H54 (cell line): Measurements from ENCODE around the gene KIZ.
A peak's percentile ranks its signal among the peaks of the same experiment; 100 is the strongest.

Experiments used
- DNase-seq: peaks from one replicate; pipeline ENCODE4 v3.0.0; 2011; ENCODE audit warnings: low spot score, mixed read lengths; ENCODE audit not compliant: insufficient read length
- FAIRE-seq: peaks from 3 replicates; lab custom pipeline; 2011; peaks lifted over from hg19 to GRCh38; lab: Jason Lieb, UNC
- POLR2A ChIP-seq: IDR thresholded peaks from 2 replicates; pipeline ENCODE4 v1.6.1; 2011; ENCODE audit warnings: low read depth, mild to moderate bottlenecking, low read length

KIZ gene

DNA sequence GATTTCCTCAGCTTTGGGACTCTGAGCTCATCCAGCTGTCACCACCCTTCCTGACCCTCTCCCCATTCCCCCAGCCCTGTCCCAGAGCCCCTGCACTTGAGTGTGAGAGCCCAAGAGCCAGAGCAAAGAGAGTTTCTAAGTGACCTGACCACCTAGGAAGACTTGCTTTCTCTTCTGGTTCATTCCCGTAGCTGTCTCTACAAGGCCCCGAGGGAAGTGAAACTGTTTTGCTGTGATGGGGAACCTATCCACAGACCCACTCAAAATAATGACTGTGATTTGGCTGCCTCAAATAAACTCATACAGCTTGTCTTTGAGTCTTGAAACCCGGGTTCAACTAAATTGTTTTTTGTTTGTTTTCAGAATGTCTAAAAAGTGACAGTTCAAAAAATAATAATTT, 102.6 kb downstream of the KIZ start:
- TF ChIP-seq POLR2A, result no peak
- FAIRE-seq, result no peak
- DNase-seq, result no peak

DNA sequence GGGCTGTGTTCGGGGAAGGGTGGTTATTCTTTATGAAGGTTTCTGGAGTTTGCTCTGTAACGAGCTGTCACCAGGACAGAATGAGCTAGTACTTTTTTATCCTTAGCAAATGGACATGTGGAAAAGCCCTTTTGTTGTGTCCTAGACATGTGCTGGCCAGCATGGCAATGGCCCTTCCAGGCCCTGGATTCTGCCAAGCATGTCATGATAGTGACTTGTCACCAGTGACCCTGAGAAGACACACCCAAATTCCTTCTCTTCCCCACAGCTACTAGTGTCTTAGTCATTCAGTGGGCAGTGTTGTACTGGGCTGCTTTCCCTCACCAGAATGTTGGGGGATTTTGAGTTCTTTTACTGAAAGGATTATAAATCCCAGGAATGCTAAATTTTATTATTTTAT, 103.3 kb downstream of the KIZ start:
- FAIRE-seq (no peak), DNase-seq (peak; percentile 26)
- no peak for TF ChIP-seq POLR2A

DNA sequence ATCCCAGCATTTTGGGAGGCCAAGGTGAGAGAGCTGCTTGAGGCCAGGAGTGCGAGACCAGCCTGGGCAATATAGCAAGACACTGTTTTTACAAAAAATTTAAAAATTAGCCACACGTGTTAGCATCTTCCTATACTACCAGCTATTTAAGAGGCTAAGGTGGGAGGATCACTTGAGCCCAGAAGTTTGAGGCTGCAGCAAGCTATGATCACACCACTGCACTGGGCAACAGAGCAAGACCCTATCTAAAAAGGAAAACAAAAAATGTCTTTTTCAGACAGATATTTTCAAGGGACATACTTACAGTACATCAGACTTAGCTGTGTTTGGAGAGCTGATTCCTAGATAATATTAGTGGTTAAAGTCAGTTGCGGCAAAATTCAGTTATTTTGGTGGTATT, 104.3 kb downstream of the KIZ start:
- TF ChIP-seq POLR2A, result no peak
- DNase-seq (no peak), FAIRE-seq (no peak)

DNA sequence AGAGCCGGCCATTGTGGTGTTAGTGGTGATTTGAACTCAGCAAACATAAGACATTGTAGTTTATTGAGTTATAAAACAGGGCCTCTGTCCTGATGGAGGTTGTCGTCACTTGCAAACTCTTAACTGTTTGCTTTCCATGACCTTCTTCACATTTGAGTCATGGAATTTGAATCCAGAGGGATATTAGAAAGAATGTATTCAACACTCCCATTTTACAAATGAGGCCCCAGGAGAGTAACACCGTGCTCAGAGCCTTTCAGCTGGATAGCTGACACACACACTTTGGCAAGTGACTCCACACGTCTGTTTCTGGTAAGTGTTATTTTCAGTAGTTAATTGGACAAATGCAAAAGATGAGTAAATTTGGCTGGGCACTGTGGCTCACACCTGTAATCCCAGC, 104.8 kb downstream of the KIZ start:
- no peak for TF ChIP-seq POLR2A
- FAIRE-seq (no peak), DNase-seq (no peak)

DNA sequence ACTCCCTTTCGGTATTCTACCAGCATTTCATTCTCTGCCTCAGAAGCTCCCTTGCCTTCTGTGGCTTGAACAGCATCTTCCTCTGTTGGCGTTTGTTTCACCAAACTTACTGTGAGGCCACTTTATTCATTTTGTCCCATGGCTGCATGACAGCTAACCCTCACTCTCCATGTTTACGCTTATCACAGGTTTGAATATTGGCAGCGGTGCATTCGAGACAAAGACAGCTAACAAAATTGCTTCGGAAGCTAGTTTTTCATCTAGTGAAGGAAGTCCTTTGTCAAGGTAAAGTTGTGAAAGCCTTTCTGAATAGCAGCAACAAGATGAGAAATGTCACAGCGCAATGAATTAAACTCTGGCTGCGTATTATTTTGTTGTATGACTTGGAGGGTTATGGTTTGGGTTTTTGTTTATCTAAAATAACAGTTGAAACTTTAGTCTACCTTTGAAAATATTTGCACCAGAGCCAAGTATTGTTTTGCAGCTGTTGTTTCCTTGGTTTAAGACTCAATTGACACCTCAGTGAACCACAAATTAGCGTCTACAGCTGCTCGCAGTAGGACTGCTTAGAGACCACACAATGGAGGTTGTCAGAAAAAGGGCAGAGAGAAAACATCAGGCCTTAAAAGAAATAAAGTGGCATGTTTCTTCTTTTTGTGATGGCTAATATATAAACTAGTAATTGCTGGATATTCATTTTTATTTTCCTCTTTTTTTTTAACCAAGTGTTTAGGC, 106.8 kb downstream of the KIZ start:
- no peak for DNase-seq
- no peak for FAIRE-seq
- TF ChIP-seq POLR2A, result no peak

DNA sequence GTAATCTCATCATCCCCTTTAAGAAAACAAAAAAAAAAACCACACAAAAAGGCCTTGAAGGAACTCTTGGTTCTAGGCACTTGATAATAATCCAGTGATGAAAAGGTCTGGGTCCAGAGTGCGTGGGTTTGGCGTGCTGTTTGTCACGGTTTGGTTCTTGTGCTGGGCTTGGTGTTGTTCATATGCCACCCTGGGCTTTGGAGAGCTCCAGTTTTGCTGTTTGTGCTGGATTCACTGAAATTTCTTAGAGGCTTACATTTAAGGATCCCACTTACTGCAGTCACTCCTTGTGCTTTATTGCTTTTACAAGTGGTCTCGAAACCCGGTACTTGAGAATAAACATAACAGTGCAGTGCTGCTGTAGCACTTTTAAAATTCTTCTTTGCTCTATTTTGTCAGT, 108.4 kb downstream of the KIZ start:
- no peak for DNase-seq
- FAIRE-seq, result no peak
- no peak for TF ChIP-seq POLR2A

DNA sequence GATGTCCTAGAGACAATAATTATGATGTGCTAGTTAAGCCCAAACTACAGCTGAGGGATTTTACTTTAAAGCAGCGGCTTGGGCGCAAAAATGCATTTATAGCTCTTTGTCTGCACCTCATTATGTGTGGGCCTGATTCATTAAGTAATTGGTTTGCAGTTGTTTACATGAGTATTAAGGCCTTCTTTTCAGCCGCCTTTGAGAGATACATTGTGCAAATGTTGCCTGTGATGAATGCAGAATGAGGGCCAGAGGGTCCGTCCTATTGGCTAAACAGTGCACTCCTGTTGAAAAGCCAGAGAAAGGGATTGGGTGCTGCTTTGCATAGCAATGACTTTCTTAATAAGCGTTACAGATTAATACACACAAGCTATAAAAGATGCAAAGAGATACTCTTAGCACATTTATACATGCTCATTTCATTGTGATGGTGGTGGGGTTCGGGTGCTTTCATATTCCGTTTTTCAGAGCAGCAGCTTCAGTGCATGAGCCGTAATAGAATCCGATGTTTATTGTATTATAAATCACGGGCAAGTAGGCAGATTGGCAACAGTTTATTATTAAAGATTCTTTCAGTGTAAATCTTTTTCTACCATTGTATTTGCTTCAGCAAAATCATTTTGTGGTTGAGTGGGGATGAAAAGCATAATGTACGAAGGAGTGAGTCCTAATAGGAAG, 109.1 kb downstream of the KIZ start:
- TF ChIP-seq POLR2A, result no peak
- FAIRE-seq (no peak), DNase-seq (no peak)

DNA sequence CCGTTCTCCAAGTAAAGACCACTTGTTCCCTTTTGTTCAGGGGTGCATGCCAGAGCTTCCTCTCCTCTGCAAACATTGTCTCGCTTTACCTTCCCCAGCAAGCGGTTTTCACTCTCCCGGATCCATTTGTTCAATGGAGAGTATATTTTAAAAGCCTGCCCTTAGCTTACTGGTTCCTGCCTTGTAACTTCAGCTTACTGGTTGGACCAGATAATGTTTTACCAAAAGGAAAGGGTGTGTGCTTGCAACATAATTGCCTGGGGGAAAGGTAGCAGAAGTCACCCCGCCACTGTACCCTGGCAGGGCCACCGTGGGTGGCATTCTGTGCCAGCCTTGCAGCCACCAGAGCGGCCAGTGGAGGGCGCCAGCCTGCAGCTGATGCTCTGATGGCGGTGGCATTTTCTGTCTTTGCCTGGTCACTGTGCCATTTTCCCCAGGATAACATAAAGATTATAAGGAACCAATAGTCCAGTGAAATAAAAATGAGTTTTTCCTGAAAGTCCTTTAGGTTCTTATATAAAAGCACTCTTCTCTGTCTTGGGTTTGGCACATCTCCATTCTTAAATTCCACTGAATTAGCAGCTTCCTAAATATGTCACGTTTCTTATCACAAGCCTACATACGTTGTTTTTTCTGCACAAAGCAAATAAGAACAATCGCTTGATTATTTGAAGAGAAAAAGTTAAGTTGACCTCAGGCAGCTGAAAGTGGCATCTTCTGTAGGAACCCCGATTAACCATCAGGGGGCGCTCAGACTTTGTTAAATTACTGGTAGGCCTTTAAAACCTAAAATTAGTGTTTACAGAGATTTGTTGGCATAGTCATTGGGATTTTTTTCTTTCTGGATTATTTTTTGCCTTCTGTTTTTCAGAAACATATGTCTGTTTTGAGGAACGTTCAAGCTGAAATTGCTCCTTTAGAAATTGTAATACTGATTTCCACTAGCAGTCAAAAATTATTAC, 109.9 kb downstream of the KIZ start:
- DNase-seq (peak; percentile 34), FAIRE-seq (no peak)
- TF ChIP-seq POLR2A, result no peak

DNA sequence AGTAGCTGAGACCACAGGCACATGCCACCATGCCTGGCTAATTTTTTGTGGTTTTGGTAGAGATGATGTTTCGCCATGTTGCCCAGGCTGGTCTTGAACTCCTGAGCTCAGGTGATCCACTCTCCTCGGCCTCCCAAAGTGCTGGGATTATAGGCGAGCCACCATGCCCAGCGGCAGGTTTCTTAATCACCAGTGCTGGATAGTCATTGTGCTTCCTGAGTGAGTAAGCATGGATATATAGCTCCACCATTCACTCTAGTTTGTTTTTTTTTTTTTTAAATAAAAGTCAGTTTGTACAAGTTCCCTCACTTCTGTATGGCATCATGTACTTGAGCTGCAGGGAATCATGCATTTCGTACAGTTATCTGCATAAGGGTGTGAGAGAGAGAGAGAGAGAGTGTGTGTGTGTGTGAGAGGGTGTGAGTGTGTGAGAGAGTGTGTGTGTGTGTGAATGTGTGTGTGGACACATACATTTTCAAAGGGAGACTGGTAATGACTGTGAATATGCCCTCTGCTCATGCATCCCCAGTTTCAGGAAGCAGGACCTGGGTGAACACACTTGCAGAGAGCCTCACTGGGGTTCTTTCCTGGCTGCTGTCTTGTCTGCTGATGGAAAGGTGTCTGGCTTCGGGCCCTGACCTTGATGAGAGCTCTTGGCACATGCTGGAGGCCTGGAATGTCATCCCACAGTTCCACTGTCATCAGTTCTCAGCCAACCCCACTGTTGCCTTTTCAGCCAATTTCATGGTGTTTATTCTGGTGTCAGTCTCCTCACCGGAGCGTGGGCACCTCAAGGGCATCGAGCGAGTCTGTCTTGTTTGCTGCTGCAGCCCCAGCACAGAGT, 112.3 kb downstream of the KIZ start:
- DNase-seq (no peak), FAIRE-seq (no peak)
- TF ChIP-seq POLR2A, result no peak

DNA sequence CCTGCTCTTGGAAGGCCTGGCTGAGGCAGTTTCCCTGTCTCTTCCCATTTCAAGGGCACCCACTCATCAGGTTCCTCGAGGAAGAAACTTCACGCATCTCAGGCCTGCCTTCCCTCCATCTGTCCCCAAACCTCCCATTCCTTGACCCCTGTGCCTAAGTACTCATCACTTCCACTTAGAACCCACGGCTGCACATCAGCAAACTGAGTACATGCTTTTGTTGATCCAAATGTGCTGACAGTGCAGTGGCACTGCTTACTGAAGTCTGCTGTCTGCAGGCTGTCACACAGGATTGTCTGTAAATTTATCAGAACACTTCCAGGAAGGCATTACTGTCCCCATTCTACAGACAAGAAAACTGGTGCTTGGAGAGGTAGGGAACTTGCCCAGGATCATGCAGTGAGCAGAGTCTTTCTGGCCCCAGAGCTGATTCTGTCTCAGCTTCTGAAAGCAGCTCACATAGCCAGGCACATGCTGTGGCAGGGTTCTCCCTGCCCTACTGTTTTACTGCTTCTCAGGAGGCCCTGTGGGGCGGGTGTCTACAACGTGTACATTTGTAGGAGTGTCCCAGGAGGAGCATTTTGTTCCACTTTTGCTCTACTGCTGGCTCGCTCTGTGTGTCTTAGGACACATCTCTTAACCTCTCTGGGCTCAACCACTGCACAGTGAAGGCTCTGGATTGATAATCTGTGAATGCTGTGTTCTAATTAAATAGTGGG, 113.1 kb downstream of the KIZ start:
- FAIRE-seq, result no peak
- no peak for TF ChIP-seq POLR2A

DNA sequence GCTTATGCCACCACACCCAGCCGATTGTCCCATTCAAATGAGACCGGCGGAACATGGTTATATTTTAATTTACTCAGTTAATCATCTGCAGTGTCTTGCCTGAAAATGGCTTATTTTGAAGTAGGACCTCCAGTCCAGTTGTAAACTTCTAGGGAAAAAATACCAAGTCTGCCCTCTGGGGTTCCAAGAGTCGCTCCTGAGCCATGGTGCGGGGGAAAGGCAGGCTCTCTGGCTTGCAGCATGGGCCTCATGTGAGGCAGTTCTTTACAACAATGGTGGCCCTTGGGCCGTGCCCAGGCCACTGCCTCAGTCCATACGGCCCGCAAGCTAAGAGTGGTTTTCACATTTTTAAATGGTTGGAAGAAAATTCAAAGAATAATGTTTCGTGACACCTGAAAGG, 114.5 kb downstream of the KIZ start:
- FAIRE-seq (no peak), DNase-seq (no peak)
- TF ChIP-seq POLR2A, result no peak

More for the DNA sequence above, 113.1 kb downstream of the KIZ start:
- DNase-seq, result no peak

DNA sequence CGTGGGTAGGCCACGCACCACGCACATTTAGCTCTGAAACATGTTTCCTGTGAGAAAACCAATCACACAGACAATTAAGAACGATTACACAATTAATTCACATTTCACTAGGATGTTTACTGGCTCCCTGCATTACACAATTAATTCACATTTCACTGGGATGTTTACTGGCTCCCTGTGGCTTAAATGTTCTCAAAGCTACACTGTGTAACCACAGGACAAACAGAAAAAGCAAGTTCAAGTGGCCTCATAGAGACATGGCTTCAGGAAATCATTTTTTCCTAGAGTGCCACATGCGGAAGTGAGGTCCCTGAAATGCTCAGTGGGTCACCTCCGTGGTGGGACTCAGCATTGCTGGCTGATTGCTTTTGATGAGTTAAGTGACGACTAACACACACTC, 115.5 kb downstream of the KIZ start:
- FAIRE-seq, result no peak
- DNase-seq, result no peak
- no peak for TF ChIP-seq POLR2A
